ENCODE results near the gene FUT3. TPM values are rescaled to one million over a fixed set of nuclear protein-coding genes. Genes with fewer than 3 reads are reported as not detected.
"Not testable (repeated sequence)": the region's sequence is repeated elsewhere in the genome, so short reads cannot be mapped to it uniquely, and the experiment has no call there.

Gene FUT3
- polyA plus RNA-seq, 1 experiment, result not detected

DNA sequence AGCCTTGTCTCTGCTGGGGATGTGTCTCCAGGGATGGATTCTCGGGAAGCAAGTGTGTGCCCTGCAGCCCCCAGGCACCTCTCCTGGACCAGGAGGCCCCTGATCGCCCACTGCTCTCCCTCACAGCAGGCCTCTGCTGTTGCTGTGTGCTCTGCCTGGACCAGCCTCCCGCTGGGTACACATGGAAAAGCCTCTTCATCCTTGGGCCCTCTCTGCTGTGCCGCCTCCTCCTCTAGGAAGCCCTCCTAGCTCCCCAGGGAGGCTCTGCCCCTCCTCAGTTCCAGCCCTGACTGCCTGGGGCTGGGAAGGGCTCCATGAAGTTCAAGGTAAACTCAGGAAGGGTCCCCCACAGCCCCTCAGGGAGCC, 40.3 kb upstream of the FUT3 start:
- DNase-seq (ENCODE audit: low read depth, low spot score), result no peak
- H3K27ac ChIP-seq (ENCODE audit: low read depth, low read length), result no peak overlapping the region
- H3K9me3 ChIP-seq (ENCODE audit: control insufficient read depth, insufficient read depth, low read length), result no peaks in the 10 kb centered on the region; the same call in 1 of the 2 replicates
- no peak for TF ChIP-seq CTCF (IDR thresholded peaks at IDR 0.05; ENCODE audit: low read depth, low read length)
- ChIA-PET CTCF (interaction anchor here (0.6 to 4.6 kb wide), 10 partner anchors 11 to 100 kb away, joined by 3 to 141 read pairs (median 3); partner anchors contain the start of genes NDUFA11 and NRTN), POLR2A (interaction anchor here (1.0 to 2.1 kb wide), 3 partner anchors 12 to 88 kb away, joined by 4 to 10 read pairs (median 7); partner anchors contain the start of gene NDUFA11)
- H3K27me3 ChIP-seq (ENCODE audit: control insufficient read depth, insufficient read depth, low read length), result no peaks in the 10 kb centered on the region
- H3K4me3 ChIP-seq (ENCODE audit: low read depth, low read length), result no peak overlapping the region

- no peak for DNase-seq (ENCODE audit: low read depth, low spot score)
- ChIA-PET CTCF (interaction anchor here (0.7 to 4.6 kb wide), 2 partner anchors 78 to 86 kb away, joined by 5 to 141 read pairs; partner anchors contain the start of gene NRTN), POLR2A (interaction anchor here (1.3 to 2.1 kb wide), 3 partner anchors 14 to 86 kb away, joined by 8 to 10 read pairs (median 8); partner anchors contain the start of gene NDUFA11)
- Histone ChIP-seq H3K27me3 (ENCODE audit: control insufficient read depth, insufficient read depth, low read length) (no peaks in the 10 kb centered on the region), H3K9me3 (ENCODE audit: control insufficient read depth, insufficient read depth, low read length) (peaks cover 4% of the 10 kb centered on the region; the same call in 1 of the 2 replicates), H3K4me3 (ENCODE audit: low read depth, low read length) (no peak overlapping the region), H3K27ac (ENCODE audit: low read depth, low read length) (peak overlapping the region; percentile 52)
- no peak for TF ChIP-seq CTCF (IDR thresholded peaks at IDR 0.05; ENCODE audit: low read depth, low read length)
These were observed 38.9 kb upstream of the FUT3 start for GRCh38 chr19:5890099-5890498.

GRCh38 chr19:5889288-5889971, 38.2 kb upstream of the FUT3 start:
- H3K4me3 ChIP-seq (ENCODE audit: low read depth, low read length), result no peak overlapping the region
- TF ChIP-seq CTCF (IDR thresholded peaks at IDR 0.05; ENCODE audit: low read depth, low read length), result no peak
- no peaks in the 10 kb centered on the region for H3K27me3 ChIP-seq (ENCODE audit: control insufficient read depth, insufficient read depth, low read length)
- POLR2A ChIA-PET, result interaction anchor here (1.3 to 2.1 kb wide), 2 partner anchors 14 to 61 kb away, joined by 8 read pairs; partner anchors contain the start of gene NDUFA11
- peak; percentile 46 for DNase-seq (ENCODE audit: low read depth, low spot score)
- H3K9me3 ChIP-seq (ENCODE audit: control insufficient read depth, insufficient read depth, low read length), result peaks cover 4% of the 10 kb centered on the region; the same call in 1 of the 2 replicates
- peak overlapping the region; percentile 57 for H3K27ac ChIP-seq (ENCODE audit: low read depth, low read length)
- CTCF ChIA-PET, result interaction anchor here (0.7 to 4.6 kb wide), 3 partner anchors 79 to 86 kb away, joined by 5 to 141 read pairs (median 6); partner anchors contain the start of gene NRTN

DNA sequence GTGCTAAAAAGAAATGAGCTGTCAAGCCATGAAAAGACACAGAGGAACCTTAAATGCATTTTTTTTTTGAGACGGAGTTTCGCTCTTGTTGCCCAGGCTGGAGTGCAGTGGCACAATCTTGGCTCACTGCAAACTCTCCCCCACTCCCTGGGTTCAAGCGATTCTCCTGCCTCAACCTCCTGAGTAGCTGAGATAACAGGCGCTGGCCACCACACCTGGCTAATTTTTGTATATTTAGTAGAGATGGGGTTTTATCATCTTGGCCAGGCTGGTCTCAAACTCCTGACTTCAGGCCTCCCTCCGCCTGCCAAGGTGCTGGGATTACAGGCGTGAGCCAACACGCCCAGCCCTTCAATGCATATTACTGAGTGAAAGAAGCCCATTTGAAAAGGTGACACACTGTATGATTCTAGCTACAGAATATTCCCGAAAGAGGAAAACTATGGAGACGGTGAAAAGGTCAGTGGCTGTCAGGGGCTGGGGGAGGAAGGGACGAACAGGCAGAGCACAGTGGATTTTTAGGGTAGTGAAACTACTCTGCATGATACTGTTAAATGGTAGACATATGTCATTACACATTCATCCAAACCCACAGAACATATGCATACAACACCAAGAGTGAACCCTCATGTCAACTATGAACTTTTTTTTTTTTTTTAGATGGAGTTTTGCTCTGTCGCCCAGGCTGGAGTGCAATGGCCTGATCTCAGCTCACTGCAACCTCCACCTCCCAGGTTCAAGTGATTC, 33.0 kb upstream of the FUT3 start:
- H3K4me3 ChIP-seq (ENCODE audit: low read depth, low read length); H3K27ac ChIP-seq (ENCODE audit: low read depth, low read length); DNase-seq (ENCODE audit: low read depth, low spot score); H3K9me3 ChIP-seq (ENCODE audit: control insufficient read depth, insufficient read depth, low read length); H3K27me3 ChIP-seq (ENCODE audit: control insufficient read depth, insufficient read depth, low read length): not testable (repeated sequence)
- POLR2A ChIA-PET, result interaction anchor here (0.7 kb wide), 1 partner anchor 9 kb away, joined by 4 read pairs; no protein-coding TSS in a partner anchor
- CTCF ChIA-PET, result interaction anchor here (4.2 kb wide), 1 partner anchor 80 kb away, joined by 19 read pairs; no protein-coding TSS in a partner anchor

DNA sequence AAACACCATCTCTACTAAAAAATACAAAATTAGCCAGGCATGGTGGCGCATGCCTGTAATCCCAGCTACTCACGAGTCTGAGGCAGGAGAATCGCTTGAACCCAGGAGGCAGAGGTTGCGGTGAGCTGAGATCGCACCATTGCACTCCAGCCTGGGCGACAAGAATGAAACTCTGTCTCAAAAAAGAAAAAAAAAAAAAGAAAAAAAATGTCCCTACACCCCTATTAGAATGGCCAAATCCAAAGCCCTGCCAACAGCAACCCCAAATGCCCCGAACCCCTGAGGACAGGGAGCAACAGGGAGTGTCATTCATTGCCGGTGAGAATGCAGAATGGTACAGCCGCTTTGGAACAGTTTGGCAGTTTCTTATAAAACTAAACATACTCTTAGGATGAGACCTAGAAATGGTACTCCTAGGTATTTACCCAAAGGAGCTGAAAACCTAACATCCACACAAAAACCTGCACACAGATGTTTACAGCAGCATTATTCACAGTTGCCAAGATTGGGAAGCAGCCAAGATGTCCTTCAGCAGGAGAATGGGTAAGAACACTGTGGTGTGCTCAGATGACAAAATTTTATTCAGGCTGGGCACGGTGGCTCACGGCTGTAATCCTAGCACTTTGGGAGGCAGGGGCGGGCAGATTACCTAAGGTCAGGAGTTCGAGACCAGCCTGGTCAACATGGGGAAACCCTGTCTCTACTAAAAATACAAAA, 32.1 kb upstream of the FUT3 start:
- H3K4me3 ChIP-seq (ENCODE audit: low read depth, low read length); DNase-seq (ENCODE audit: low read depth, low spot score); H3K27me3 ChIP-seq (ENCODE audit: control insufficient read depth, insufficient read depth, low read length); H3K27ac ChIP-seq (ENCODE audit: low read depth, low read length); H3K9me3 ChIP-seq (ENCODE audit: control insufficient read depth, insufficient read depth, low read length): not testable (repeated sequence)
- ChIA-PET POLR2A (interaction anchor here (1.4 kb wide), 1 partner anchor 20 kb away, joined by 5 read pairs; the partner anchor contains the start of gene NDUFA11), CTCF (interaction anchor here (0.7 to 4.2 kb wide), 2 partner anchors 79 to 110 kb away, joined by 3 to 19 read pairs; no protein-coding TSS in a partner anchor)

Measured in AG04450 (cell line).